A673 (cell line): ENCODE results near the gene SCGB1A1. TPM values are rescaled to one million over a fixed set of nuclear protein-coding genes. Genes with fewer than 3 reads are reported as not detected.

Experiments used
- BruUV-seq: library from RNA; stranded (reverse); fragments of 400-500 nt; replicated peaks from 2 replicates; lab custom pipeline; 2021; lab: Mats Ljungman, UMichigan
- CTCF ChIA-PET: fragments of 300-600 bp; sonication (Branson Sonifier 250); formaldehyde crosslinking; loops from one replicate; lab custom pipeline; 2022; ENCODE audit warnings: antibody characterized with exemption; lab: Charles Lee
- POLR2A ChIA-PET: fragments of 300-600 bp; sonication (Branson Sonifier 250); formaldehyde crosslinking; loops from one replicate; lab custom pipeline; 2022; ENCODE audit warnings: antibody characterized with exemption; ENCODE audit not compliant: low non-redundant PET; lab: Charles Lee
- DNase-seq: peaks from one replicate; pipeline ENCODE4 v3.0.0-alpha.2; 2015; ENCODE audit warnings: low spot score
- H3K27ac ChIP-seq: fragments of 200-600 bp; sonication (generic); 2 replicates; pipeline ENCODE4 v1.5.1; 2016; ENCODE audit warnings: mixed run types, low read depth, mild to moderate bottlenecking, mixed read lengths, antibody characterized with exemption, low read length; ENCODE audit not compliant: poor library complexity, severe bottlenecking
- H3K27me3 ChIP-seq: fragments of 200-600 bp; sonication (generic); replicated peaks from 2 replicates; pipeline ENCODE4 v1.6.1; 2017; ENCODE audit warnings: mixed run types, low read depth, mild to moderate bottlenecking, mixed read lengths, antibody characterized with exemption, low read length; ENCODE audit not compliant: insufficient read depth, poor library complexity
- H3K36me3 ChIP-seq: fragments of 200-600 bp; sonication (generic); 2 replicates; pipeline ENCODE4 v1.6.1; 2016; ENCODE audit warnings: mixed run types, mild to moderate bottlenecking, mixed read lengths, antibody characterized with exemption, low read length; ENCODE audit not compliant: insufficient read depth, poor library complexity, severe bottlenecking
- H3K4me1 ChIP-seq: fragments of 200-600 bp; sonication (generic); 2 replicates; pipeline ENCODE4 v1.6.1; 2017; ENCODE audit warnings: mixed run types, mild to moderate bottlenecking, mixed read lengths, antibody characterized with exemption, low read length; ENCODE audit not compliant: insufficient read depth, poor library complexity, severe bottlenecking
- H3K4me3 ChIP-seq: fragments of 200-600 bp; sonication (generic); 2 replicates; pipeline ENCODE4 v1.5.1; 2016; ENCODE audit warnings: low read depth, mixed run types, mild to moderate bottlenecking, mixed read lengths, low read length; ENCODE audit not compliant: poor library complexity, severe bottlenecking
- H3K9me3 ChIP-seq: fragments of 200-600 bp; sonication (generic); 2 replicates; pipeline ENCODE4 v1.6.1; 2016; ENCODE audit warnings: mixed run types, low read depth, mild to moderate bottlenecking, mixed read lengths, antibody characterized with exemption, low read length; ENCODE audit not compliant: poor library complexity, severe bottlenecking
- EZH2 ChIP-seq: fragments of 200-600 bp; sonication (generic); IDR thresholded peaks from 2 replicates; pipeline ENCODE4 v1.6.1; 2017; ENCODE audit warnings: borderline replicate concordance, low read depth, mild to moderate bottlenecking, mixed read lengths, antibody characterized with exemption, low read length; ENCODE audit not compliant: poor library complexity, severe bottlenecking
- intact Hi-C: fragments of 100-400 bp; cut with micrococcal nuclease; formaldehyde crosslinking; loops from one replicate; pipeline ENCODE4 v1.10.0; 2022; ENCODE audit not compliant: unreplicated experiment
- total RNA-seq: library from RNA; stranded (reverse); gene quantifications from 2 replicates; pipeline ENCODE4 v1.2.3, GENCODE V29; 2021
- TF ChIP-seq, protein P1 (sequence below): fragments of 300-800, 200-600 bp; sonication (generic); conservative IDR thresholded peaks from 2 replicates; pipeline ENCODE4 v1.5.1; 2017; ENCODE audit warnings: low read depth, mild to moderate bottlenecking, antibody characterized with exemption, low read length, moderate library complexity, mixed read lengths

SCGB1A1 gene
- total RNA-seq, 1 experiment from 2014 or later, result not detected

DNA sequence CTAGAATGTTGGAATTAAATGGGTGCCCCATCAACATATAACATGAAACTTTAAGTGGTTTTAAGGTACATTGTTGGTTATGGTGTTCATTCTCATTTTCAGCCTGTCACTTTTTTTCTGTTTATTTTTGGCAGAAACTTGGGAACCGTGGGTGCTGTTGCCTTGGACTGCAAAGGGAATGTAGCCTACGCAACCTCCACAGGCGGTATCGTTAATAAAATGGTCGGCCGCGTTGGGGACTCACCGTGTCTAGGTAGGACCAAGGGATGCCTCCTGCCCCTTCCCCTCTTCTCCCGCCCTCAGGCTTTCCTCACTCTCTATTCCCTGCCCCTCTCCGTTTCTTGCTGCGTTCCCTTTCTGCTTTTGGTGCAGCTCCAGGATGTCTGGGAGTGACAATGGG, 29.8 kb upstream of the SCGB1A1 start:
- no peaks in the 10 kb centered on the region for H3K4me1 ChIP-seq
- no peaks in the 10 kb centered on the region for H3K36me3 ChIP-seq
- no peaks in the 10 kb centered on the region for H3K9me3 ChIP-seq
- POLR2A ChIA-PET, result no interaction called here
- intact Hi-C loops, result no loop called here
- no peaks in the 10 kb centered on the region for H3K27me3 ChIP-seq
- CTCF ChIA-PET, result no interaction called here
- no TSS peak for BruUV-seq
- H3K27ac ChIP-seq, result no peak overlapping the region
- H3K4me3 ChIP-seq, result no peak overlapping the region
- TF ChIP-seq EZH2, result no peak
- TF ChIP-seq, protein P1, sequence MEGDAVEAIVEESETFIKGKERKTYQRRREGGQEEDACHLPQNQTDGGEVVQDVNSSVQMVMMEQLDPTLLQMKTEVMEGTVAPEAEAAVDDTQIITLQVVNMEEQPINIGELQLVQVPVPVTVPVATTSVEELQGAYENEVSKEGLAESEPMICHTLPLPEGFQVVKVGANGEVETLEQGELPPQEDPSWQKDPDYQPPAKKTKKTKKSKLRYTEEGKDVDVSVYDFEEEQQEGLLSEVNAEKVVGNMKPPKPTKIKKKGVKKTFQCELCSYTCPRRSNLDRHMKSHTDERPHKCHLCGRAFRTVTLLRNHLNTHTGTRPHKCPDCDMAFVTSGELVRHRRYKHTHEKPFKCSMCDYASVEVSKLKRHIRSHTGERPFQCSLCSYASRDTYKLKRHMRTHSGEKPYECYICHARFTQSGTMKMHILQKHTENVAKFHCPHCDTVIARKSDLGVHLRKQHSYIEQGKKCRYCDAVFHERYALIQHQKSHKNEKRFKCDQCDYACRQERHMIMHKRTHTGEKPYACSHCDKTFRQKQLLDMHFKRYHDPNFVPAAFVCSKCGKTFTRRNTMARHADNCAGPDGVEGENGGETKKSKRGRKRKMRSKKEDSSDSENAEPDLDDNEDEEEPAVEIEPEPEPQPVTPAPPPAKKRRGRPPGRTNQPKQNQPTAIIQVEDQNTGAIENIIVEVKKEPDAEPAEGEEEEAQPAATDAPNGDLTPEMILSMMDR, result no peak
- DNase-seq, result no peak

DNA sequence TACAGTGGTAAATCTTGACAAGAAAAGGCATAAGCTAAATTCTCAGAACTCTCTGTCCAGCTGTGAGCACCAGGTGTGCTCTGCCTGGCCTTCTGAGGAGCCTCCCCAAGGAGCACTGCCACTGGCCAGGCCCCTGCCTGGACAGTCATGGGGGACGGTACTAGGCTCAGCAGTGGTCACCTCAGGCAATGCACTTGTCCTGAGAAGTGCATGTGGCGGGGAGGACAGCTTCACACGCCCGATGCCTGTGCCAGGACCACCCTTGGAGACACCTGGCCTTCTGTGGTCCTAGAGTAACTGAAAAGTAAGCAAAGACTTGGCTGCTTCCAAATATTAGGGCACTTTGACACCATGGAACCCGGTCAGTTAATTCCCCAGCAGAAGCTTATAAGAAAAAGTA, 28.6 kb upstream of the SCGB1A1 start:
- POLR2A ChIA-PET, result no interaction called here
- no TSS peak for BruUV-seq
- Histone ChIP-seq H3K9me3 (no peaks in the 10 kb centered on the region), H3K4me3 (no peak overlapping the region), H3K27ac (no peak overlapping the region), H3K27me3 (no peaks in the 10 kb centered on the region), H3K36me3 (no peaks in the 10 kb centered on the region), H3K4me1 (no peaks in the 10 kb centered on the region)
- CTCF ChIA-PET, result no interaction called here
- TF ChIP-seq, protein P1, result no peak
- TF ChIP-seq EZH2, result no peak
- no peak for DNase-seq
- intact Hi-C loops, result loop anchor here (10.0 kb wide), 2 partner anchors 155 to 635 kb away; partner anchors contain the start of gene AHNAK

DNA sequence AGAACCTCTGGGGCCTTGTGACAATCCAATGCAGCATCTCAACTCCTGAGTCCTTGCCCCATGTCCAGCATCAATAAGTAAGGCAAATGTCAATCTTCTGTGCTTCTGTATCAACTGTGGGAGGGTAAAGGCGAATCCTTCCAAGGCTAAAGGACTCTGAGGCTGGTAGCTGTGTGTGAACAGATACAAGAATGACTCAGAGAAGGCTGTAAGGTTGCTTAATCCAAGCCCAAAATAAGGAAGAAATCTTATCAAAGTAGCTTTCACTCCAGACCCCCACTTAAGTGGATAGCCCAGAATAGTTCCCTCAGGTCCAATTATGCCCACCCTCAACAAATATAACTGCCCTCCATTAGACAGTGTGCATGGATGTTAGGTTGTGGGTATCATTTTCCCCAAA, 28.1 kb upstream of the SCGB1A1 start:
- POLR2A ChIA-PET, result no interaction called here
- no peak for TF ChIP-seq EZH2
- TF ChIP-seq, protein P1, result no peak

More for the DNA sequence above, 28.1 kb upstream of the SCGB1A1 start:
- Histone ChIP-seq H3K27ac (no peak overlapping the region), H3K4me3 (no peak overlapping the region), H3K27me3 (no peaks in the 10 kb centered on the region), H3K36me3 (no peaks in the 10 kb centered on the region), H3K4me1 (no peaks in the 10 kb centered on the region), H3K9me3 (no peaks in the 10 kb centered on the region)
- no TSS peak for BruUV-seq
- intact Hi-C loops, result loop anchor here (10.0 kb wide), 2 partner anchors 154 to 634 kb away; partner anchors contain the start of gene AHNAK
- CTCF ChIA-PET, result no interaction called here
- DNase-seq, result no peak
